HG03066 (cell line): ENCODE results near the gene CHID1.
A peak's percentile ranks its signal among the peaks of the same experiment; 100 is the strongest.

ENCODE experiments used
- ATAC-seq: cut with Tn5 transposase; IDR thresholded peaks from one replicate; pipeline ENCODE4 v1.9.1; 2021; ENCODE audit warnings: low read depth; ENCODE audit not compliant: unreplicated experiment

CHID1 gene

DNA sequence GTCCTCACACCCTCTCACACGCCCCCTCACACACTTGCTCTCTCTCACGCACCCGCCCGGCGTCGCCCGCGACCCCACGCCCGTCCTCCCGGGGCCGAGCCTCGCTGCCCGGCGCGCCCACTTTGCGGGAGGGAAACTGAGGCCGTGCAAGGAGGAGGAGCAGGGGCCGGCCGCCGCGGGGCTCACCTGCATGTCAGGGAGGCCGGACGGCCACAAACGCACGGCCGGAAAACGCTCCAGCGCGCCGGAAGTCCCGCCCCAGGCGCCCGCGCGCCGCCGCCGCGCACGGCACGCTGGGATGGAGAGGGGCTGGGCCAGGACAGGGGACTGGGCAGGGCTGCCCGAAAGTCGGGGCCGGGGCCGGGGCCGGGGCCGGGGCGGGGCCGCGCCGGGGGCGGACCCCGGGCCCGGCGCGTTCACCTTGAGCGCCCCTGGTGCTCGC is at the start of gene CHID1:
CHID1 (minus strand) TSS at position 222 of the 442 bp plus-strand sequence. CDS start 5,994 bp downstream, outside the sequence.
- ATAC-seq, result peak; percentile 88

DNA sequence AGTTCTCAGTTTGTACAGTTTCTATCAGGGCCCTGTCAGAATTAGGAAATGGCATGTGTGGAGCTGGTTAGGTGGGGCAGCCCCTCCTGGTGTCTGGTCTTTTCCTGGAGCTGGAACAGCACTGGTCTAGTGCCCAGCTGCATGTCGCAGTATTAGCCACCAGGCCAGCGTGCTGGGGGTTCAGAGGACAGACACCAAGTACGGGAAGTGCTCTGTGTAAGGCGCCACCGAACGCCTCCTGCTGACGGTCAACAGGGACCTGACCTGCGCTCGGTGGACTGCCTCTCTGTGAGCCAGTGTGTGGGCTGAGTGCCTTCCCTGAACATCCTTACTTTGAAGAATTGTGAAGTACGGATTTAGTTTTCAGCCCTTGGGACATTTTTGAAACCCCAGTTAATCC is 49.0 kb upstream of the CHID1 start:
- ATAC-seq, result no peak

DNA sequence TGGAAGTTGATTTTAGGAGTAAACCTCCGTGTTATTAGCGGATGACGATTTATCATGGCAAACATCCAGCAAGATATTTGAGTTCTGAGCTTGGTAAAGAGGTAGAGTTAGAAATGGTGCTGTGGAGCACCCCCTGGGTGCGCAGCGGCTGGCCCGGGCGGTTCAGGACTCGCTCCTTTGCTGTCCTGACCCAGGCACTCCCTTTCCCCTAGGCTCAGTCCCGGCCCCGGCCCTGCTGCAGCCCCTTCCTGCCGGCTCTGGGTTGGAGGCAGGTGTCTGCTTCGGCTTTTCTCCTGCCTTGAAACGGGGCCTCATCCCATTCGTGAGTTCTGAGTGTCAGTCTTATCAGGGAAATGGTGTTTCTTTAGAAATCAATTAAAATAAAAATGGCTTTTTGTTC is 48.4 kb upstream of the CHID1 start:
- ATAC-seq, result no peak

DNA sequence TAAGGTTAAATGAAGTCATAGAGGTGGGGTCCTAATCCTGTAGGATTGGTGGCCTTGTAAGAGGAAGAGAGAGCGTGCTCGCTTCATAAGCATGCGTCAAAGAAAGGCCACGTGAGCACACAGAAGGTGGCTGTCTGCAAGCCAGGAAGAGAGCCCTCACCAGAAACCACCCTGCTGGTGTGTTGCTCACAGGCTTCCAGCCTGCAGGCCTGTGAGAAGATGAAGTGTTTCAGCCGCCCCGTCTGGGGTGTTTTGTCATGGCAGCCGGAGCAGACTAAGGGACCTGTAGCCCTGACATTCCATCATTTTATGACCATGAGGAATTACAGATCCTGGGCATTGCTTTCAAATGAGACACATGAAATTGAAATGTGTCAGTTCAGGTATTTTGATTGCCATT is 47.5 kb upstream of the CHID1 start:
- ATAC-seq, result no peak

DNA sequence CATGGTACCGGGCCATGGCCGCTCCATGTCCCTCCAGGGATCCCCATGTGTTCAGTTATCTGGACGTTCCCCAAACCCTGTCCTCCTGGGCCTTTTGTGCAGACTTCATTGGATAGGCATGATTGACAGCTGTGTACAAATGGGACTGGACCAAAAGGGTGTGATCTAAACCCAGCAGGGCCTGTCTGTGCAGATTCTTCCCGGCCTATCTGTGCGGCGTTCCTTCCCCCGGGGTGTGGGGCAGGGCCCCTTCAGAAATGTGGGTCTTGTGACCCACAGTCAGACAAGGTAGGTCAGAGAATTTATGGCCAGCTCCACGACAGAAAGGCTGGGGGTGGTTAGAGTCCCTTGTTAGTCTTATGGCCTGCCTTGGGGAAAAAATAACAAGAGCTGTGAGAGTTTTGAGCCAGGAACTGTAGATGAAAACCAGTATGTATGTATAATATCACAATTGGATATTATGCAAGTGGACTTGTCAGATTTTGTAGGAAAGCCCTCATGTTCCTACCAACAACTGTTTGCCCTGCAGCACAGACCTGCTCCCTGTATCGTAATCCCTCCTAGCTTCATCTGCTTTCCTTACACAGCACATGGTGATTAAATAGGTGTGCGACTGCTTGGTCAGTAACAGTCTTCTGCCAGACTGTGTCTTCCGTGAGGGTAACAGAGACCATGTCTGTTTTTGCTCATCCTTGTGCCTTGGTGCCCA is 46.8 kb upstream of the CHID1 start:
- ATAC-seq, result no peak

DNA sequence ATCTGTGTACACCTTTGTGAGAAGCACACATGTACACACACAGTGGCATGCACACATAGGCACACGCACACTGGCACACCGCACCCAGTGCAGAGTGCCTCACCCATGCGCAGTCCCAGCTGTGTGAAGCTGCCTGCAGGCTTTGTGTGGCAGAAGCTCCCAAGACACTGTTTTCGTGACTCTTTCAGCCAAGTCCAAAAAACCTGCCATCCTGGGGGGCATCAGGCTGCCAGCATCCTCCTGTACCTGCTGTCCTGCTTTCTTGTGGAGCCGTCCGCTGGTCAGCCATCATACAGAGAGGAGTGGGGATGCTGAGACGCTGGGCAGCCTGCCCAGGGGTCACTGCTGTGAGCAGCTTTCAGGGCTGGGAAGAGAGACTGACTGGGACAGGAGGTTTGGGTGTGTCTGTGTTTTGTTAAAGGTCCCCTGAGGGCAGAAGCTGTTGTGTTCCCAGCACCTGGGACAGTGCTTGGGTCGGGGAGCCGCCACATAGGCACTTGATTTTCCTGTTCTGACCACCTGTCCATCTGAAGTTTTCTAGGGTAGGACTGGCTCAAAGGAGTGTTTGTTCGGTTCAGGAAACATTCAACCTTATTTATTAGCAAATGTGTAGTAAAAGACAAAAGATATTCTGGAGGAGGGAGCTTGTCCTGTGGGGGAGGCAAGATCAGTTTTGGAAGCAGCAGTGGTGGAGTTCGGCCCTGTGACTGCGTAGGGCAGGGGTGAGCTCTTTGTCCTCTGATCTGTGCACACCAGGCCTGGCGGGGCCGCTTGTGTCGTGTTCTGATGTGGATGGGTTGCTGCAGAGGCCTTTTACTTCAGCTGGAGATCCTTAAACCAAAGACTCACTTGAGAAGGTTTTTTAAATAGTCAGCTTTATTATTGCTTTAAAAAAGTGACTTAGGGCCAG is 44.8 kb upstream of the CHID1 start:
- no peak for ATAC-seq

DNA sequence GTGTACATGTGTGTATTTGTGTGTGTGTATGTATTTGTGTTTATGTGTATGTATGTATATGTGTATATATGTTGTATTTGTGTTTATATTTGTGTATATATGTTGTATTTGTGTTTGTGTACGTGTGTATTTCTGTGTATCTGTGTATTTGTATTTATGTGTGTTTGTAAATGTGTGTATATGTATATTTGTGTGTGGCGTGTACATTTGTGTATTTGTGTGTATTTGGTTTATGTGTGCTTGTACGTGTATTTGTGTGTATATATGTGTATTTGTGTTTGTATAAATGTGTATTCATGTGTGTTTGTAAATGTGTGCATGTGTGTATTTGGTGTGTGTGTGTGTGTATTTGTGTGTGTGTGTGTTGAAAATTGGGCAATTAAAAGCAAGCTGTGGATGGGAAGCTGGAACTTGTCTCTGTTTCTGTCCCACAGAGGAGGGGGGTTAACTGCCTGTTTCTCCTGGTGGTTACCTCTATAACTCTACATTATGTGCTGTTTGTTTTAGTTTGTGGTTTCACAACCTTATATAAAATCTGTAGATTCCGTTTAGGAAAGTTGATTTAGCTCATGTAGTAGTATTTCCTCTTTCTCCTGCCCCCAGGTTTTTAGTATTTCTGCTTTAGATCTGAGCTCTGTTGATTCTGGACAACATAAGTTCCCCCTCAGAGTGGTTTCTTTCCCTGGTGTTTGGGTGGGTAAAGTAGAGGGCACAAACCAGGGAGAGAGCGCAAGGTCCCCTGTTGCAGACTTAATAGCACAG is 44.0 kb upstream of the CHID1 start:
- no peak for ATAC-seq

DNA sequence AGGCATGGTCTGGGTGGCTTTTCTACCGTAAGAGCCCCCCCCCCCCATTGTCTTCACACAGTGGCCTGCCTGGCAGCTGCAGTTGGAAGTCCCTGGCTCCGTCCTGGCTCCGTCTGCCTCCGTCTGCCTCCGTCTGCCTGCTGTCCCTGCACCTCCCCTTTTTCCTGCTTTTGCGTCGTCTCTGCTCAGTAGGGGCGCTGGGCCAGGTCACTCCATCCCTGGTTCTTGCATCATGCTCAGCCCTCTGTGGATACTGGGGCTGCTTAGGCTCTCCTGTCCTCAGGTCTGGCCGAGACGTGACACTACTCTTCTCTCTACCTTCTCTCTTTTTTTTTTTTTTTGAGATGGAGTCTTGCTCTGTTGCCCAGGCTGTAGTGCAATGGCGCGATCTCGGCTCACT is 42.9 kb upstream of the CHID1 start:
- ATAC-seq, result no peak

DNA sequence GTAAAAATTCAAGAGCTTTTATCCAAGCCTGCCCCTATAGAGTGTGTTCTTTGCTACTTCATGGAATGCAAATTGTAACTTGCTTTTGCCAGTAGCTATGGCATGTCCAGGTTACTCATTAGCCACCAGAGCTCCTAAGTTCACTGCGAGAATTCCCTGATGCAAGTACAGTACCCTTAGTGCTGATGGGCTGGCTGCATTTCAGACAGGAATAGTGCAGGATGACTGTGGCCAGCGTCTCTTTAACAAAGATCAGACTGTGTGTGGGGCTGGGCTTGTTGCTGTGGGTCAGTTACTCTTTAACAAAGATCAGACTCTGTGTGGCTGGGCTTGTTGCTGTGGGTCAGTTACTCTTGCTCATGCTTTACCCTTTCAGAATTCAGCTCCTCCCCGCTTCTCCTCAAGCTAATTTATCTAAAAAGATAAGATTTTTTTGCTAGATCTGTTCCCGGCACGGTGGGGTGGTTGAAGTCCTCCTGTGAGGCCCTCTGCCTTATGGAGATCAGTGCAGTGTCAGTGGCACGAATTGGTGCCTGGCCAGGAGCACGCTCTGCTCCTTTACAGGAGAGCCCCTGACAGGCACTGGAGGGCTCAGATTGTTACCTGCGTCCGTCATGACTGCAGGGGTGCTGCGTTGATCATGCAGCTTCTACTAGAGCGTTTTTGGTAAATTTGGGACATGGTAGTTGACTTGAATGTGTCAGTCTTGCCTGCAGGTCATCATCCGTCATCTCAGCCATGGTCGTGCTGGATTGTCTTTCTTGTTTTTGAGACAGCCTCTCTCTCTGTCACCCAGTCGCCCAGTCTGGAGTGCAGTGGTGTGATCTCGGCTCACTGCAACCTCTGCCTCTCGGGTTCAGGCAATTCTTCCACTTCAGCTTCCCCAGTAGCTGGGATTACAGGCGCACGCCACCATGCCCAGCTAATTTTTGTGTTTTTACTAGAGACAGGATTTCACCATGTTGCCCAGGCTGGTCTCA is 42.1 kb upstream of the CHID1 start:
- no peak for ATAC-seq

DNA sequence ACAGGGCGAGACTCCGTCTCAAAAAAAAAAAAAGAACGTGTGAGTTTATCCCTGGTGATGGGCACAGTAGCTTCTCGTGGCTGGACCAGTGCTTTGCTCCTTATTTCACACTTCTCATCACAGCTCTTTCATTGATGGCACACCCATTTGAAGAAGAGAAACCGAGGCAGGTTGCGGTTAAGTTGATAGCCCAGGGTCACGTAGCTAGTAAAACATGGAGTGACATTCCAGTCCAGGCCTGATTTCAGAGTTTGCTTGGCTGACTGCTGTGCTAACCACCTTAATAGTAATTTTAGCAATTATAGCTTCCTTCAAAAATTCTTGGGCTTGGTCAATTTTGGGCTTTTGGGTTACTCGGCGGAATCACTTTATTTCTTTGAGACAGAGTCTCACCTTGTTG is 40.9 kb upstream of the CHID1 start:
- ATAC-seq, result no peak

DNA sequence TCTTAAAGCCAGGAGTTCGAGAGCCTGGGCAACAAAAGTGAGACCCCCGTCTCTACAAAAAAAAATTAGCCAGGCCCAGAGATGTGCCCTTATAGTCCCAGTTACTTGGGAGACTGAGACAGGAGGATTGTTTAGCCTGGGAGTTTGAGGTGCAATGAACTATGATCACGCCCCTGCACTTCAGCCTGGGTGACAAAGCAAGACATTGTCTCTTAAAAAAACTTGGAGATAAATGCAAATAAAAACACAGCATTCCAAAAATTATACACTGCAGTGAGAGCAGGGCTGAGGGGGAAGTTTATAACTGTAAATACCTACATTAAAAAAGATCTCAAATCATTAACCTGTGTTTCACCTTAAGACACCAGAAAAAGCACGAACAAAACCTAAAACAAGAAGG is 37.1 kb upstream of the CHID1 start:
- ATAC-seq, result no peak

DNA sequence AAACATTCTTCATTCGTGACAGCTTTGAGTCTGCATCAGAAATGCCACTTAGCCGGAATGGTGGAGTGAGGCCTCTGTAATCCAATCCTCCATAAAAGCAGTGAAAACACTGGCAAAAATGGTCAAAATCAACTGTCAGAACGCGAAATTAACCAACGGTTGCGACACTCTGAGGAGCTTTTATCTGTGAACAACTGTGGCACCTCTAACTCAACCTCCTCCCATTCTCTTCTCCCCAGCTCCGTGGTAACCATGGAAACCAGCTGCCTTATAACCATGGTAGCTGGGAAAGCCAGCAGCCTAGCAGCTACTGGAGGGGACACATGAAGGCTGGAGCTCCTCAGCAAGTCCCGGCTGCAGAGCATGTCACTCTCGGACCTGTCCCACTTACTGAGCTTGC is 35.4 kb upstream of the CHID1 start:
- ATAC-seq, result no peak

DNA sequence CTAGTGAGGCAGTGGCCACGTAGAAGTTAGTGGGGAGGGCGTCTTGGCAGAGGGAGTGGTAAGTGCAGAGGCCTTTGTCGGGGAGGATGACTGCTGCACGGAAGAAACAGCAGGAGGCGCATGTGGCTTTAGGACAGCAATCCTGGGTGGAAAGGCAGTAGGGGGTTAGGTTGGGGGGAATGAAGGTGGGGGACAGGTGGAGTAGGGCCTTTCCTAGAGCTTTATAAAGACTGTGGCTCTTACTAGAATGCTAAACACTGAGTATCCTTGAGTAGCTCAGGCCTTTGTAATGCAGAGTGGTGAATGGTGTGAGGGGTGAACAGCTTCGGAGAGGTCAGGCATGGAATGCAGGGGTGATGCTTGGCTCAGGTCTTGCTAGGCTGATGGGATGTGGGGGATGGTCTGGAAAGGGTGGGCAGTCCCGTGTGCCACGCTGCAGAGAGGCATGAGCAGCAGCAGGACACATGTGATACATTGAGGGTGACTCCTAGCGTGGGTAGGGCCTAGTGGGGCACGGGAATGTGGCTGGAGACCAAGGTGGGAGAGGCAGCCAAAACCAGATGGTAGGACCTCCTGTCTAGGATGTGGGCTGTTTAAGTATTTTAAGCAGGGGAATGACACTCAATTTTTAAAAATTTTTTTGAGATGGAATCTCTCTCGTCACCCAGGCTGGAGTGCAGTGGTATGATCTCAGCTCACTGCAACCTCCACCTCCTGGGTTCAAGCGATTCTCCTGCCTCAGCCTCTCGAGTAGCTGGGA is 34.3 kb upstream of the CHID1 start:
- ATAC-seq, result no peak

DNA sequence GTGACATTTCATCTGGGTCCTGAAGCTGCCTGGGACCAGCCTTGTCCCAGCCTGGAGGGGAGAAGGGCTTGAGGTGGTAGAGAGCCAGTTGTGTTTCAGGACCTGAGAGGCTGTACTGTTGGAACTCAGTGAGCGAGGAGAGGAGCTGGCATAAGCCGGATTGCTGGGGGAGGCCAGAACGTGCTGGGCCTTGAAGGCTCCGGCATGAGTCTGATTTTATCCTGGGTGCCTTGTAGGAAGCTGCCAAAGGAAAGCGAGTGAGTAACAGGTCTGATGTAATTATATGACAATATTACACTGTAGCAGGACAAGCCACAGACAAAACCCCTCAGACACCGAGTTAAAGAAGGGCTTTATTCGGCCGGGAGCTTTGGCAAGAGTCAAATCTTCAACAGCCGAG is 32.2 kb upstream of the CHID1 start:
- no peak for ATAC-seq

DNA sequence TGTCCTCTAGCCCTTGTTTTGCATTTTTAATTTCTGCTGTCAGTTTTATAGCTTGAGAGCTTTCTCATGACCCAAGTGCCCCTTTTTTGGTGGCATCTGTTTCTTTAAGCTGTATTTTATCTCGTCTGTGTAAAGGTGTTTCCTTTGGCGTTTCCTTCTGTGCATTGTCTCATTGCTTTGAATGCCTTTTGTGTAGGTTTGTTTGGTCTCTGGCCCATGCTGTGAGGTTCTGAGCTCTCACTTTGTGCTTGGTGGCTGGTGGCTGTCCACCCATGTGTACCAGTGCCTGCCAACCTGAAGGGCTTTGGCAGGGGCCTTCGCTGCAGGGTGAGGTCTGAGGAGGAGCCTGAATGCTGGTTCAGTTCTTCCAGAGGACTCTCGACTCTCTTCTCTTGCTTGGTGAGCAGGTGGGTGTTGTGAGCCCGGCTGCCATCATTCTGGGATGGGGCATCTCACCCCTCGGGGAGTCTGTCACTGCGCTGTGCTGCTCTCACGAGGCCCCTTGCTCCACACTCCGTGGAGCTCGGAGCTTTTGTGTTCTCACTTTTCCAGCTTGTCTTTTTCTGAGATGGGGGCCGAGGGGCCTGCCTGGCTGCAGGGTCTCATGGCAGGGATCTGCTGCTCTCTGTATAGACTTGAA is 30.0 kb upstream of the CHID1 start:
- no peak for ATAC-seq

DNA sequence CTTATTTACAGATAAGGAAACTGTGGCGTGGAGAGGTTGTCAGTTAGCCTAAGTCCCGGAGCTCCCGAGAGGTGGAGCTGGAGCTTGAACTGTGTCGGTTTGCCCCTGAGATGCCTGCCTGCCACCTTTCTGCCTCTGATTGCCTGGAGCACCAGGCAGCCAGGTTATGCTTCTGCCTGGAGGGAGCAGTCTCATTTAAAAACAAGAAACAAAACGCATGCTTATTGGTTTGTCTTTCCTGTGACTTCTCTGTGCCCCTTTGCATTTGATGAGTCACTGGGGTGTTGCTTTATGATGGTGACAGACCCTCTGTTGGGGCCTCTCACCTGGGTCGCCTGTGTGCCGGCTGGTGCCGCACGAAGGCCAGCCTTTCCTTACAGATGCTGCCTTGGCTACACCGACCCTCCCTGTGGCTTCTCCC is 27.2 kb upstream of the CHID1 start:
- ATAC-seq, result no peak

DNA sequence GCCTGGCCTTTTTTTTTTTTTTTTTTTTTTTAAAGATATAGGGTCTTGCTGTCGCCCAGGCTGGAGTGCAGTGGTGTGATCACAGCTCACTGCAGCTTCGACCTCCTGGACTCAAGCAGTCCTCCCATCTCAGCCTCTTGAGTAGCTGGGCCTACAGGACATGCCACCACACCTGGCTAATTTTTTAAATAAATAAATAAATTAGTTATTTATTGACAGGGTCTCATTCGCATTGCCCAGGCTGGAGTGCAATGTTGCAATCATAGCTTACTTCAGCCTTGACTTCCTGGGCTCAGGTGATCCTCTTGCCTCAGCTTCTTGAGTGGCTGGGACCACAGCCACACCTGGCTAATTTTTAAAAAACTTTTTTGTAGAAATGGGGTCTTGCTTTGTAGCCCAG is 25.6 kb upstream of the CHID1 start:
- ATAC-seq, result no peak

DNA sequence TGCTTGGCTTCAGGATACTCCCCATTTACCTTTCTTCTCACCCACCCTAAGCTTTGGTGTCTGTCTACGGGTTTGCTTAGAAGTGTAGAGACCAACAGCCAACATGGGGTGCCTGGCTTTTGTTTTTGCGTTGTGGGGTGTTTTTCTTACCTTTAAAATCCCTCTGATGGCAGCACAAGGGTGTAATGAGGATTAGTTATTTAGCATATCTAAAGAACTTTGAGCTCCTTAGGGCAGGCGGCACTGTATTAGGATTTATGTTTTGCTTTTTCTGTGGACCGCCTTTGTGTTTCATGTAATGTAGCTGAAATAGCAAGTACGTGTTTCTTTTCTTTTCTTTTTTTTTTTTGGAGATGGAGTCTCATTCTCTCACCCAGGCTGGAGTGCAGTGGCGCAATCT is 23.9 kb upstream of the CHID1 start:
- no peak for ATAC-seq

DNA sequence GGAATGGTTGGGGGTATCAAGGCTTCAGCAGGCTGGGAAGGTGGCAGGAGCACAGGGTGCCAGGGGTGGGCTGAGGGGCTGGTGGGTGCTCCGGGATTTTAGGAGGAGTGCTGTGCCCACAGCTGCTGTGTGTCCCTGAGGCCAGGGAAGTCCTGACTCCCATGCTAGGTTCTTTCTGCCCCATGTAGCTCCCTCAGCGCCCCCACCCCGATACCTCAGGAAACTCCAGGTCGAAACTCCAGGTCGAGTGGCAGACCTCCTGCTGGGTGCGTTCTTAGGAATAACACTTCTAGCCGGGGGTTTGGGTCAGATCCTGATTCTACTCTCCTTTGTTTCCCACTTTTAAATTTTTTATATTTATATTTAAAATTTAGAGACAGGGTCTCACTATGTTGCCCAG is 23.3 kb upstream of the CHID1 start:
- no peak for ATAC-seq
